HG03378 (cell line): ENCODE results near the gene IFNL3.
"Not testable (repeated sequence)": the region's sequence is repeated elsewhere in the genome, so short reads cannot be mapped to it uniquely, and the experiment has no call there.

Source experiments
- ATAC-seq: cut with Tn5 transposase; IDR thresholded peaks from one replicate; pipeline ENCODE4 v1.9.1; 2021; ENCODE audit warnings: mild to moderate bottlenecking, moderate library complexity; ENCODE audit not compliant: unreplicated experiment

IFNL3 gene

GRCh38 chr19:39244410-39245100, at the start of gene IFNL3:
Gene IFNL3, minus strand, starts transcription at chr19:39245006. Its CDS starts 39 bp downstream, at chr19:39244967.
- ATAC-seq: not testable (repeated sequence)

GRCh38 chr19:39293394-39293793, 48.6 kb upstream of the IFNL3 start:
- no peak for ATAC-seq

GRCh38 chr19:39284032-39284431, 39.2 kb upstream of the IFNL3 start:
- ATAC-seq: no peak

- no peak for ATAC-seq
Observed at GRCh38 chr19:39282021-39282420, 37.2 kb upstream of the IFNL3 start.

DNA sequence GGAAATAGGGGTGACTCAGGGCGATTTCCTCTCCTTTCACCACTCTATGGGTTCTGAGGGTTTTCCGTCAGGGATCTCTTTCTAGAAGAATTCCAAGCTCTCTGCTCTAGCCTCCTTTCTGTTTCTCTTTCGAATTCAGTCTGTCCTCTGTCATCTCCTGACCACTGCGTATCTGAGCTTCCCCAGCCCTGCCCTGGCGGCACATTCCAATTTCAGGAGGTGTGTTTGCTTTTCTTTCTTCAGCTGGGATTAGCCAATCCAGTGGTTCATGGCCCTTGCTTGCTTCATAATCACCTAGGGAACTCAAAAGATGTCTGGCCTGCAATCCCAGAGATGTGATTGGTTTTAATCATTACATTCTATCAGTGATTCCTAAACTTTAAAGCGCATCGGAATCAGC, 32.8 kb upstream of the IFNL3 start:
- no peak for ATAC-seq

- ATAC-seq: no peak
Observed at GRCh38 chr19:39276740-39277139, 31.9 kb upstream of the IFNL3 start.

GRCh38 chr19:39275578-39275977, 30.8 kb upstream of the IFNL3 start:
- no peak for ATAC-seq

DNA sequence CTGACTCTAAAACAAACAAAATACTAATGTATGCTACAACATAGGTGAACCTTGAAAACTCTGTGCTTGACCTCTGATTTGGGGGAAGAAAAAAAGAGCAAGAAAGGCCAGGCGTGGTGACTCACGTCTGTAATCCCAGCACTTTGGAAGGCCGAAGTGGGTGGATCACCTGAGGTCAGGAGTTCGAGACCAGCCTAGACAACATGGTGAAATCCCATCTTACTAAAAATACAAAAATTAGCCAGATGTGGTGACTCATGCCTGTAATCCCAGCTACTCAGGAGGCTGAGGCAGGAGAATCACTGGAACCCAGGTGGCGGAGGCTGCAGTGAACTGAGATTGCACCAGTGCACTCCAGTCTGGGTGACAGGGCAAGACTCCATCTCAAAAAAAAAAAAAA, 29.1 kb upstream of the IFNL3 start:
- ATAC-seq: not testable (repeated sequence)

DNA sequence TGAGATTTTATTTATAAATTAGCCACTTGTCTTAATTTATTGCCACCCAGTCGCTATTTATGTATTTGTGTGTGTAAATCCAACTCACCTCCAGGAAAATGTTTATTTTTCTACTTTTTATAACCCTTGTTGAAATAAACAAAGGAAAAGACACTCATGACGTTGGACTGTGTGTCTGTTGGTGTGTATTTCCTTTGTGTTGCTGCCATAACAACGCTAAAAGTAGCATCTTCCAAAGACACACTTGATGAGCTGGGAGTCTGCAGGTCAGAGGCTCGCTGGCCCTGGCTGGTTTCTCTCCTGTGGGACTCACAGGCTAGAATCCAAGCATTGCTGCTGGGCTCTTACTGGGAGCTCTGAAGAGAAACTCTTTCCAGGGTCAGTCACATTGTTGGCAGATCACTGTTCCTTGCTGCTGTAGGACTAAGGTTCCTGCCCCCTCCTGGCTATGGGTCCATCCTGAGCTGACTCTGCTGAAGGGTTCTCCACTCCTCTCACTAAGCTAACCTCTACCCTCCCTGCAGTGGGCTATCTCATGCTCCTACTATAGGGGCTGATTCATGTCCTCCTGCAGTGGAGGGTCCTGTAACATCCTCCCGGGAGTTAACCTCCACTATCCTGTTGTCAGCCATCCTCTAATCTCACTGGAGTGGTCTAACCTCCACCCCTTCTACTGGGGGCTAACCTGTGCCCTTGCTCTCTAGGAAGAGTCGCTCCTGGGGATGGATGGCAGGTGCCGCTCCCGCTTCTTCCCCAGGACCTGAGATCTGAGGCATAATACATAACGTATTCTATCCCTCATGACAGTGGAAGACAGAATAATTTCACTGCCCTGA, 25.4 kb upstream of the IFNL3 start:
- ATAC-seq: no peak

DNA sequence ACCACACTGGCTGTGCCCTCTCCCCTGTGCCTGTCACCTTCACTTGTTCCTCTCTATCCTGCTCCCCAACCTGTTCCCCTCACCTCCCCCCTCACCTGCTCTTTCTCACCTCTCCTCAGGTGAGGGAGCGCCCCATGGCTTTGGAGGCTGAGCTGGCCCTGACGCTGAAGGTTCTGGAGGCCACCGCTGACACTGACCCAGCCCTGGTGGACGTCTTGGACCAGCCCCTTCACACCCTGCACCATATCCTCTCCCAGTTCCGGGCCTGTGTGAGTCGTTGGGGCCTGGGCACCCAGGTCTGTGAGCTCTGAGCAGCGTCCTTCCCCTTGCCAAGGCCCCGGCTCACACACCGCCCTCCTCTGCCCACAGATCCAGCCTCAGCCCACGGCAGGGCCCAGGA, 24.6 kb upstream of the IFNL3 start:
- not testable (repeated sequence) for ATAC-seq

DNA sequence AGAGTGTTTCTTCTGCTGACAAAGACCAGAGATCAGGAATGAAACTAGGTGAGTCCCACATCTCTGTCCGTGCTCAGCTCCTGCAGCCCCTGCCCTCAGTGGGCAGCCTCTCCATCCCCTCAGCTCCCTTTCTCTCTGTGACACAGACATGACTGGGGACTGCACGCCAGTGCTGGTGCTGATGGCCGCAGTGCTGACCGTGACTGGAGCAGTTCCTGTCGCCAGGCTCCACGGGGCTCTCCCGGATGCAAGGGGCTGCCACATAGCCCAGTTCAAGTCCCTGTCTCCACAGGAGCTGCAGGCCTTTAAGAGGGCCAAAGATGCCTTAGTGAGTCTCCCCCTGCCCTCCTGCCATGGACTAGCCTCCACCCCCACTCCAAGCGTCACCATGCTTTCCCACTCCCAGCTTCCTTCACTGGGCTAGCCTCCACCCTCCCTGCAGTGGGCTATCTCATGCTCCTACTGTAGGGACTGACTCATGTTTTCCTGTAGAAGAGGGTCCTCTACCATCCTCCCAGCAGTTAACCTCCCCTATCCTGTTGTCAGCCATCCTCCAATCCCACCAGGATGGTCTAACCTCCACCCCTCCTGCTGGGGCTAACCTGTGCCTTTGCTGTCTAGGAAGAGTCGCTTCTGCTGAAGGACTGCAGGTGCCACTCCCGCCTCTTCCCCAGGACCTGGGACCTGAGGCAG, 23.9 kb upstream of the IFNL3 start:
- ATAC-seq: not testable (repeated sequence)

- ATAC-seq: not testable (repeated sequence)
Observed at GRCh38 chr19:39268085-39268484, 23.3 kb upstream of the IFNL3 start, which contains the start of gene IFNL2. Gene IFNL2, plus strand, starts transcription at chr19:39268396. Its CDS starts 173 bp downstream, at chr19:39268569.

- ATAC-seq: no peak
Observed at GRCh38 chr19:39265321-39265916, 20.6 kb upstream of the IFNL3 start.

- no peak for ATAC-seq
Observed at GRCh38 chr19:39264306-39265290, 19.8 kb upstream of the IFNL3 start.

DNA sequence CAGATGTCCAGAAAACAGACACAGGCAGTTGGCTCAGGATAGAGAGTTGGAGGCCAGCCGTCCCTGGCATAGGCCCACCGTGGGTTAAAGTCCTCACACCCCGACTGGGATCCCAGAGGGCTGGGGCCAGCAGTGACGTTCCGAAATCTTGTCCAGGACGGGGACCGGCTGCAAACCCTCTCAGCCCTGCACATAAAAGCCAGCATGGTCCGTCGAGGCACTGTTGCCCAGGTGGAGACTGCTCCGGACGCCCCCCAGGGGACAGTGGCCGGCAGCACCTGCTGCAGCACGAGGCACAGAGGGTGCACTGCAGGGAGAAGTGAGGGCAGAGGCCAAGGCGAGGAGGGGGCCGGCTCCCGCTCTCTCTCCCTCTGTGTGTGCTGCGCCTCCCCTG, 19.1 kb upstream of the IFNL3 start:
- ATAC-seq: no peak

DNA sequence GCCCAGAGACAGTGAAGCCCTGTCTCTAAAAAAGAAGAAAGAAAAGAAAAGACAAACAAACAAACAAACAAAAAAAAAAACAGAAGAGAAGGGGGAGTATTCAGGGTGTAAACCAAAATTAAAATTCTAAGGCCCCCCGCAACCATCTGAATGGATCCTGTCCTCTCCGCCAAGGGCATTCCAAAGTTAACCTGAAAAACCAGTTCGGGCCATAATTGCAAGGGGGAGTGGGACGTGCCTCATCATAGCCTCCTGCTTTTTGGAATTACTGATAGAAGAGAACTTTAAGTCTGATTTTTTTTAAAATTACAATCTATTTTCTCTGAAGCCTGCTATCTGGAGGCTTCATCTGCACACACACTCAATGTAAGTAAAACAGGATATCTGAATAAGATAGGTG, 17.7 kb upstream of the IFNL3 start:
- no peak for ATAC-seq

DNA sequence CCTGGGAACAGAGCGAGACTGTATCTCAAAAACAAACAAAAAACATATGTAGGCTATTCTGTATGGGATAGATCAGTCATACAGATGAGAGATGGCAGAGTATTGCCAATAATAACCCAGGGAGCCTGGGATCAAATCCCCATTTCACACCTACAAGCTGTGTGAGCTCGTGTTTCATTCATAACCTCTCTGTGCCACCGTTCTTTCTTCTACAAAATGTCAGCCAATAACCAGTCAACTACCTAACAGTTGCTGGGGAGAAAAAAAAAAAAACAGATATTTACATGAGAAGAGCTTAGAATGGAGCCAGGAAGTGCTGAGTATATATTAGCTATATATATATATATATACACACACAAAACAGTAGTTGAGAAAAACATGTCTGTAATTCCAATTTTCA, 16.9 kb upstream of the IFNL3 start:
- ATAC-seq: no peak

DNA sequence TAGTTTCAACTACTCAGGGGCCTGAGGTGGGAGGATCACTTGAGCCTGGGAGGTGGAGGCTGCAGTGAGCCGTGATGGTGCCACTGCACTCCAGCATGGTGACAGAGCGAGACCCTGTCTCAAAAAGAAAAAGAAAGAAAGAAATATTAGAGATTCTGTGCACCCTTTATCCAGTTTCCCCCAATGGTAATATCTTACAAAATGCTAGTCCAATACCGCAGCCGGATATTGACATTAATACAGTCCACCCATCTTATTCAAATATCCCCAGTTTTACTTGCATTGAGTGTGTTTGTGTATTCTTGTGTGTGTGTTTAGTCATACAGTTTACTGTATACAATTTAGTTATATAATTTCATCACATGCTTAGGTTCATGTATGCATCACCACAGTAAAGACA, 12.4 kb upstream of the IFNL3 start:
- ATAC-seq: no peak

DNA sequence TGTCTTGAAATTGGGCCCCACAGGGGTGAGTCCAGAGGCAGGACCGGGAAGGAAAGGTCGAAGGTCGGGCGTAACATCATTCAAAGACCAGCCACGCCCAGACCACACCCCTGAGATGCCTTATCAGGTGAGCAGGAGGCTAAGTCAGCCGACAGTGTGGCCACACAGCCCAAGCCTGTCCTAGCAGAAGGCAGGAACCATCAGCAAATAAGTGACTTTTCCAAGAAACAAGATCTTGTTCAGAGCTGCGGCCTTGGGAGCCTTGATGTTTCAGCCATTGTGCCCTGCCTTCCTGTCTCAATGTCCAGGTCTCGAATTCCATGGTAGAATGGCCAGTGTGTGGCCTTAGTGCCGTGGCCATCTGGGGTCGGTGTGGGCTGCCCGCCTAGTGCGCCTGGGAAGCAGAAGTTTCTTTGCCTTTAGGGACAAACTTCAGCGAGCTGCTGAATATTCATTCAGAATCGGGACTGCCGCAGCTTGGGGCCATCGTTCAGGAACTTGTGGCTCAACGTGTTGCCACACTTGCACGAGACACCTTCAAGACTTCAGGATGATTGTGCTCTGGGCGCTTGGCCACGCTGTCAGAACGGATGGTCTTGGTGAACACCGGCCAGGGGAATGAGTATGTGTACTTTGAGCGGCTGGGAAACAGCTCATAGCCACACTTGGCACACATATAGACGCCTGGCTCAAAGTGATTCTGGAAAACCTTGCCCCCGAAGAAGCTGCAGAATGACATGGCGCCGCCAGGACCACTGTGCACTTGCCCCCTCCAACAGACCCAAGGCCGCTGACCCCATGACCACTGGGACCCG, 9.9 kb upstream of the IFNL3 start:
- no peak for ATAC-seq
